H1 (cell line): ENCODE measurements around the gene CHST9. TPM values are rescaled to one million over a fixed set of nuclear protein-coding genes. Genes with fewer than 3 reads are reported as not detected.

Source experiments
- CHD1 ChIP-seq: IDR thresholded peaks from 2 replicates; pipeline ENCODE4 v1.6.1; 2012; ENCODE audit warnings: low read depth, low read length, improper control_type of control experiment
- CHD7 ChIP-seq: fragments of 300-600 bp; sonication (generic); IDR thresholded peaks from 2 replicates; pipeline ENCODE4 v1.7.1; 2012; ENCODE audit warnings: low read length, moderate library complexity, mild to moderate bottlenecking, inconsistent platforms; ENCODE audit not compliant: insufficient replicate concordance
- EP300 ChIP-seq, 2 experiments: IDR thresholded peaks; 1 replicate in 1 of 2; 2 replicates in 1 of 2; pipeline ENCODE4 v1.6.1; 2011 to 2012; ENCODE audit warnings: low read depth in 2 of 2, low read length in 2 of 2, mild to moderate bottlenecking in 2 of 2, borderline replicate concordance in 1 of 2, inconsistent platforms in 1 of 2, moderate library complexity in 1 of 2
- KDM1A ChIP-seq: fragments of 200-600, 300-600 bp; sonication (generic); IDR thresholded peaks from 2 replicates; pipeline ENCODE4 v1.7.1; 2016; ENCODE audit warnings: mild to moderate bottlenecking, low read length, borderline replicate concordance
- KDM5A ChIP-seq: fragments of 200-600 bp; IDR thresholded peaks from 2 replicates; pipeline ENCODE4 v1.7.1; 2012; ENCODE audit warnings: mild to moderate bottlenecking, low read length, inconsistent platforms, mixed read lengths
- MAX ChIP-seq: IDR thresholded peaks from 2 replicates; pipeline ENCODE4 v1.6.1; 2012; ENCODE audit warnings: inconsistent platforms
- POLR2AphosphoS5 ChIP-seq: IDR thresholded peaks from 2 replicates; pipeline ENCODE4 v1.6.1; 2011; ENCODE audit warnings: low read depth, low read length
- RXRA ChIP-seq: IDR thresholded peaks from 2 replicates; pipeline ENCODE4 v1.6.1; 2011; ENCODE audit warnings: low read depth, mild to moderate bottlenecking, low read length, moderate library complexity; ENCODE audit not compliant: insufficient read depth
- SAP30 ChIP-seq: fragments of 300-600 bp; sonication (generic); IDR thresholded peaks from 2 replicates; pipeline ENCODE4 v1.7.1; 2012; ENCODE audit warnings: low read length, moderate library complexity, mild to moderate bottlenecking, inconsistent platforms; ENCODE audit not compliant: insufficient read depth, insufficient replicate concordance
- SP1 ChIP-seq: IDR thresholded peaks from 2 replicates; pipeline ENCODE4 v1.6.1; 2011; ENCODE audit warnings: low read depth, low read length
- SP4 ChIP-seq: IDR thresholded peaks from 2 replicates; pipeline ENCODE4 v1.6.1; 2012; ENCODE audit warnings: low read length, inconsistent platforms
- polyA plus RNA-seq, 7 experiments: library from polyadenylated mRNA; depleted of rRNA in 3 of 7; stranded (reverse) in 5 of 7; unstranded in 2 of 7; fragments of >200 nt in 5 of 7; fragments of 200-250 nt in 2 of 7; gene quantifications; 1 replicate in 5 of 7; 2 replicates in 1 of 7; 4 replicates in 1 of 7; pipeline versions ENCODE4 v1.2.1 to v1.2.3, GENCODE V29; 2011 to 2013; ENCODE audit warnings: missing spikeins in 2 of 7, mixed read lengths in 2 of 7
- total RNA-seq: library from RNA; stranded (reverse); fragmentation: NEBNext Ultra II Directional; extraction: Animal tissue kit (Norgen Biotek cat#: 25700); gene quantifications from 2 replicates; pipeline ENCODE4 v1.2.1, GENCODE V29; 2021

The CHST9 gene
- total and polyA plus RNA-seq, 2 of the 8 experiments (the other 6 are each of a cell fraction or from before 2014, with no cell fraction given) = 3.2 to 24.3 TPM

GRCh38 chr18:27108842-27109241 lies 76.3 kb downstream of the CHST9 start (continued):
- TF ChIP-seq CHD7 (no peak), EP300 (IDR thresholded peaks at IDR 0.05; ENCODE audit: borderline replicate concordance in 1 of 2, low read depth in 2 of 2, low read length in 2 of 2) (no peak), MAX (no peak), KDM5A (no peak), POLR2AphosphoS5 (no peak), KDM1A (no peak), SAP30 (no peak), SP4 (no peak), CHD1 (no peak), RXRA (no peak), SP1 (no peak)
